HCT116 (cell line): ENCODE measurements around the gene LMNTD1. TPM values are rescaled to one million over a fixed set of nuclear protein-coding genes. Genes with fewer than 3 reads are reported as not detected.

Source experiments
- ATAC-seq: fragments of 200-7000 bp; cut with Tn5 transposase; 2 replicates; pipeline ENCODE4 v1.9.1; 2020; ENCODE audit warnings: mild to moderate bottlenecking, moderate library complexity
- BruUV-seq: library from RNA; stranded (reverse); fragments of 400-500 nt; replicated peaks from 2 replicates; lab custom pipeline; 2021; lab: Mats Ljungman, UMichigan
- CTCF ChIA-PET: fragments of 300-600 bp; sonication (Branson Sonifier 250); formaldehyde crosslinking; loops from one replicate; lab custom pipeline; 2021; ENCODE audit warnings: antibody characterized with exemption; lab: Charles Lee
- POLR2A ChIA-PET: fragments of 300-600, 350-600 bp; sonication (Branson Sonifier 250); formaldehyde crosslinking; loops from one replicate; lab custom pipeline; 2021; ENCODE audit warnings: antibody characterized with exemption; lab: Charles Lee
- RAD21 ChIA-PET, 2 experiments: fragments of 300-600 bp; sonication (Branson Sonifier 250); formaldehyde crosslinking; loops; one replicate each; lab custom pipeline; 2023; ENCODE audit warnings: low total read pairs in 2 of 2; ENCODE audit not compliant: uncharacterized antibody in 2 of 2, unreplicated experiment in 2 of 2, low non-redundant PET in 1 of 2; lab: Charles Lee
- DNase-seq: peaks from one replicate; pipeline ENCODE4 v3.0.0-alpha.2; 2010; ENCODE audit warnings: low read depth, low spot score
- H2AFZ ChIP-seq: fragments of 200-600 bp; shearing (Covaris generic), sonication (generic); 2 replicates; pipeline ENCODE4 v1.6.1; 2017; ENCODE audit warnings: low read depth, mixed run types, mixed read lengths, antibody characterized with exemption, low read length; ENCODE audit not compliant: poor library complexity, severe bottlenecking
- H3K27ac ChIP-seq: 2 replicates; pipeline ENCODE4 v1.5.1; 2012; ENCODE audit warnings: low read depth, low read length
- H3K27me3 ChIP-seq: fragments of 200-600 bp; sonication (generic); 2 replicates; pipeline ENCODE4 v1.6.1; 2016; ENCODE audit warnings: mixed run types, low read length, mixed read lengths; ENCODE audit not compliant: insufficient read depth
- H3K36me3 ChIP-seq, 2 experiments: fragments of 200-500 bp in 1 of 2; fragments of 200-600 bp in 1 of 2; sonication (Bioruptor generic) in 1 of 2; sonication (generic) in 1 of 2; 2 replicates each; pipeline versions ENCODE4 v1.5.1 to v1.6.1; 2014 to 2016; ENCODE audit warnings: low read length in 2 of 2, inconsistent platforms in 1 of 2, mixed read lengths in 1 of 2, mixed run types in 1 of 2; ENCODE audit not compliant: insufficient read depth in 2 of 2, control insufficient read depth in 1 of 2
- H3K4me1 ChIP-seq, 2 experiments: fragments of 200-600 bp in 1 of 2; sonication (generic) in 1 of 2; 2 replicates each; pipeline versions ENCODE4 v1.5.1 to v1.6.1; 2012 to 2017; ENCODE audit warnings: low read length in 2 of 2, inconsistent platforms in 1 of 2, mild to moderate bottlenecking in 1 of 2, mixed read lengths in 1 of 2, mixed run types in 1 of 2, moderate library complexity in 1 of 2; ENCODE audit not compliant: insufficient read depth in 2 of 2, control insufficient read depth in 1 of 2
- H3K4me2 ChIP-seq: fragments of 200-600 bp; sonication (generic); 2 replicates; pipeline ENCODE4 v1.6.1; 2017; ENCODE audit warnings: mixed run types, low read length, mixed read lengths
- H3K4me3 ChIP-seq, 2 experiments: fragments of 200-600 bp in 1 of 2; sonication (generic) in 1 of 2; replicated peaks in 1 of 2; 2 replicates each; pipeline ENCODE4 v1.5.1; 2011 to 2016; ENCODE audit warnings: low read length in 2 of 2, control low read depth in 1 of 2, low read depth in 1 of 2, mild to moderate bottlenecking in 1 of 2, mixed read lengths in 1 of 2, mixed run types in 1 of 2
- H3K79me2 ChIP-seq: fragments of 200-600 bp; sonication (generic); 2 replicates; pipeline ENCODE4 v1.6.1; 2017; ENCODE audit warnings: mild to moderate bottlenecking, mixed run types, low read length, moderate library complexity, mixed read lengths; ENCODE audit not compliant: insufficient read depth
- H3K9ac ChIP-seq: fragments of 200-600 bp; sonication (generic); 2 replicates; pipeline ENCODE4 v1.6.1; 2016; ENCODE audit warnings: low read length, mixed read lengths
- H3K9me2 ChIP-seq: fragments of 200-600 bp; sonication (generic), shearing (Covaris generic); 2 replicates; pipeline ENCODE4 v1.6.1; 2017; ENCODE audit warnings: mixed run types, mild to moderate bottlenecking, moderate library complexity; ENCODE audit not compliant: insufficient read depth
- H3K9me3 ChIP-seq, 2 experiments: fragments of 200-500 bp in 1 of 2; fragments of 200-600 bp in 1 of 2; sonication (Bioruptor generic) in 1 of 2; sonication (generic) in 1 of 2; 2 replicates each; pipeline ENCODE4 v1.6.1; 2014 to 2017; ENCODE audit warnings: low read length in 2 of 2, mixed read lengths in 2 of 2, inconsistent platforms in 1 of 2, low read depth in 1 of 2, mild to moderate bottlenecking in 1 of 2, mixed run types in 1 of 2, moderate library complexity in 1 of 2; ENCODE audit not compliant: control insufficient read depth in 1 of 2, insufficient read depth in 1 of 2
- H4K20me1 ChIP-seq: fragments of 200-600 bp; sonication (generic), shearing (Covaris generic); 2 replicates; pipeline ENCODE4 v1.6.1; 2017; ENCODE audit warnings: mixed run types, mild to moderate bottlenecking, moderate library complexity; ENCODE audit not compliant: insufficient read depth
- EZH2 ChIP-seq: fragments of 200-600 bp; sonication (generic); IDR thresholded peaks from 2 replicates; pipeline ENCODE4 v1.6.1; 2017; ENCODE audit warnings: antibody characterized with exemption, mixed run types
- EZH2phosphoT487 ChIP-seq: fragments of 200-600 bp; IDR thresholded peaks from 2 replicates; pipeline ENCODE4 v1.6.1; 2018; ENCODE audit warnings: antibody characterized with exemption, borderline replicate concordance
- FOSL1 ChIP-seq: IDR thresholded peaks from 2 replicates; pipeline ENCODE4 v1.6.1; 2012; ENCODE audit warnings: low read depth
- RAD21 ChIP-seq: IDR thresholded peaks from 2 replicates; pipeline ENCODE4 v1.6.1; 2012; ENCODE audit warnings: low read depth, mild to moderate bottlenecking
- REST ChIP-seq: IDR thresholded peaks from 2 replicates; pipeline ENCODE4 v1.6.1; 2012; ENCODE audit warnings: low read depth
- TCF7L2 ChIP-seq: IDR thresholded peaks from 2 replicates; pipeline ENCODE4 v1.7.0; 2011; ENCODE audit warnings: borderline replicate concordance, inconsistent platforms; ENCODE audit not compliant: insufficient read depth, insufficient read length; ENCODE audit errors: extremely low read depth
- intact Hi-C: fragments of 100-400 bp; cut with micrococcal nuclease; formaldehyde crosslinking; loops from 2 replicates; pipeline ENCODE4 v1.10.0; 2022
- total RNA-seq: library from RNA; stranded (reverse); gene quantifications from one replicate; pipeline ENCODE4 v1.2.1, GENCODE V29; 2021; ENCODE audit not compliant: unreplicated experiment
- TF ChIP-seq, protein P1 (sequence below), 3 experiments: fragments of 200-600 bp in 1 of 3; sonication (generic) in 1 of 3; IDR thresholded peaks in 2 of 3; conservative IDR thresholded peaks in 1 of 3; 2 replicates each; pipeline ENCODE4 v1.5.1; 2012 to 2017; ENCODE audit warnings: low read depth in 2 of 3, low read length in 2 of 3, antibody characterized with exemption in 1 of 3, borderline replicate concordance in 1 of 3, control low read depth in 1 of 3, mild to moderate bottlenecking in 1 of 3, mixed read lengths in 1 of 3, mixed run types in 1 of 3, moderate library complexity in 1 of 3; ENCODE audit not compliant: insufficient read depth in 1 of 3

Gene LMNTD1
- total RNA-seq, 1 experiment from 2014 or later = not detected

DNA sequence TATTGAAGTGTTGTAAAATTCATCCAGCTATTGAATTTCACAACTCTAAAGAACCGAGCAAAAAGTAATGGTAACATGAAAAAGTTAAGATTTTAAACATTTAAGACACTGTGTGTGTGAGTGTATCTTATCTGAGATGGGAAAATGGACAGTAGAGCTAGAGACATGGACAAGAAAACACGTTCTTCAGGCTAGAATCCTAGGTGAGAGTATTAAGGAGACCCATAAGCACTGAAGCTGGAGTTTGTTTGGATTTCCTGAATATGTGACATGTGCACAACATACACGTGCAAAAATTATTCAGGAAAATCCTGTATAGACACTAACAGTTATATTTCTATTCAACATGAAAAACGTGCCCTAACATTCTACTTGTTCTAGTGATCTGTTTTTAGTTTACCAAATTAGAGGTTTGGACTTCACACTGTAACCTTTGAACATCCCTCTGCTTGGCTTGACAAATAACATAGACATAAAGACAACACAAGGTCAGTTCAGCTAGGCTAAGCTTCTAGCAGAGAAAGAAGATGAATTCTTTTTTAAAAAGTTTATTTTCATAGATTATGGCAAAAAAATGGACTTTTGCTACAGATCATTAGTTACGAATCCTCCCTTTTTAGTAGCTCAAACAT lies 31.3 kb downstream of the LMNTD1 start:
- Histone ChIP-seq H3K36me3 (no peaks in the 10 kb centered on the region), H3K27me3 (no peaks in the 10 kb centered on the region), H3K4me2 (no peak overlapping the region), H3K9me2 (no peaks in the 10 kb centered on the region), H4K20me1 (no peaks in the 10 kb centered on the region), H3K4me3 (no peak overlapping the region), H3K79me2 (no peaks in the 10 kb centered on the region), H3K9me3 (no peaks in the 10 kb centered on the region), H3K9ac (no peak overlapping the region), H3K4me1 (no peaks in the 10 kb centered on the region), H2AFZ (peak overlapping the region; percentile 8), H3K27ac (no peak overlapping the region)
- no TSS peak for BruUV-seq
- POLR2A ChIA-PET = no interaction called here
- ATAC-seq (no peak), DNase-seq (no peak)
- RAD21 ChIA-PET = no interaction called here
- CTCF ChIA-PET = no interaction called here
- intact Hi-C loops = no loop called here
- TF ChIP-seq, protein P1, sequence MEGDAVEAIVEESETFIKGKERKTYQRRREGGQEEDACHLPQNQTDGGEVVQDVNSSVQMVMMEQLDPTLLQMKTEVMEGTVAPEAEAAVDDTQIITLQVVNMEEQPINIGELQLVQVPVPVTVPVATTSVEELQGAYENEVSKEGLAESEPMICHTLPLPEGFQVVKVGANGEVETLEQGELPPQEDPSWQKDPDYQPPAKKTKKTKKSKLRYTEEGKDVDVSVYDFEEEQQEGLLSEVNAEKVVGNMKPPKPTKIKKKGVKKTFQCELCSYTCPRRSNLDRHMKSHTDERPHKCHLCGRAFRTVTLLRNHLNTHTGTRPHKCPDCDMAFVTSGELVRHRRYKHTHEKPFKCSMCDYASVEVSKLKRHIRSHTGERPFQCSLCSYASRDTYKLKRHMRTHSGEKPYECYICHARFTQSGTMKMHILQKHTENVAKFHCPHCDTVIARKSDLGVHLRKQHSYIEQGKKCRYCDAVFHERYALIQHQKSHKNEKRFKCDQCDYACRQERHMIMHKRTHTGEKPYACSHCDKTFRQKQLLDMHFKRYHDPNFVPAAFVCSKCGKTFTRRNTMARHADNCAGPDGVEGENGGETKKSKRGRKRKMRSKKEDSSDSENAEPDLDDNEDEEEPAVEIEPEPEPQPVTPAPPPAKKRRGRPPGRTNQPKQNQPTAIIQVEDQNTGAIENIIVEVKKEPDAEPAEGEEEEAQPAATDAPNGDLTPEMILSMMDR (IDR thresholded peaks at IDR 0.05 in 2 of 3, conservative IDR thresholded peaks at IDR 0.05 in 1 of 3; ENCODE audit: borderline replicate concordance in 1 of 3, insufficient read depth in 1 of 3, low read depth in 2 of 3, low read length in 2 of 3) = no peak
- TF ChIP-seq EZH2phosphoT487 (no peak), REST (no peak), FOSL1 (no peak), TCF7L2 (no peak), EZH2 (no peak), RAD21 (no peak)
